HCT116 (cell line): ENCODE data around the gene CMPK1. TPM values are rescaled to one million over a fixed set of nuclear protein-coding genes. Genes with fewer than 3 reads are reported as not detected.

ENCODE experiments used
- ATAC-seq: fragments of 200-7000 bp; cut with Tn5 transposase; 2 replicates; pipeline ENCODE4 v1.9.1; 2020; ENCODE audit warnings: mild to moderate bottlenecking, moderate library complexity
- BruUV-seq: library from RNA; stranded (reverse); fragments of 400-500 nt; replicated peaks from 2 replicates; lab custom pipeline; 2021; lab: Mats Ljungman, UMichigan
- CTCF ChIA-PET: fragments of 300-600 bp; sonication (Branson Sonifier 250); formaldehyde crosslinking; loops from one replicate; lab custom pipeline; 2021; ENCODE audit warnings: antibody characterized with exemption; lab: Charles Lee
- POLR2A ChIA-PET: fragments of 300-600, 350-600 bp; sonication (Branson Sonifier 250); formaldehyde crosslinking; loops from one replicate; lab custom pipeline; 2021; ENCODE audit warnings: antibody characterized with exemption; lab: Charles Lee
- RAD21 ChIA-PET, 2 experiments: fragments of 300-600 bp; sonication (Branson Sonifier 250); formaldehyde crosslinking; loops; one replicate each; lab custom pipeline; 2023; ENCODE audit warnings: low total read pairs in 2 of 2; ENCODE audit not compliant: uncharacterized antibody in 2 of 2, unreplicated experiment in 2 of 2, low non-redundant PET in 1 of 2; lab: Charles Lee
- DNase-seq: peaks from one replicate; pipeline ENCODE4 v3.0.0-alpha.2; 2010; ENCODE audit warnings: low read depth, low spot score
- H2AFZ ChIP-seq: fragments of 200-600 bp; shearing (Covaris generic), sonication (generic); 2 replicates; pipeline ENCODE4 v1.6.1; 2017; ENCODE audit warnings: low read depth, mixed run types, mixed read lengths, antibody characterized with exemption, low read length; ENCODE audit not compliant: poor library complexity, severe bottlenecking
- H3K27ac ChIP-seq: 2 replicates; pipeline ENCODE4 v1.5.1; 2012; ENCODE audit warnings: low read depth, low read length
- H3K27me3 ChIP-seq: fragments of 200-600 bp; sonication (generic); 2 replicates; pipeline ENCODE4 v1.6.1; 2016; ENCODE audit warnings: mixed run types, low read length, mixed read lengths; ENCODE audit not compliant: insufficient read depth
- H3K36me3 ChIP-seq, 2 experiments: fragments of 200-500 bp in 1 of 2; fragments of 200-600 bp in 1 of 2; sonication (Bioruptor generic) in 1 of 2; sonication (generic) in 1 of 2; 2 replicates each; pipeline versions ENCODE4 v1.5.1 to v1.6.1; 2014 to 2016; ENCODE audit warnings: low read length in 2 of 2, inconsistent platforms in 1 of 2, mixed read lengths in 1 of 2, mixed run types in 1 of 2; ENCODE audit not compliant: insufficient read depth in 2 of 2, control insufficient read depth in 1 of 2
- H3K4me1 ChIP-seq, 2 experiments: fragments of 200-600 bp in 1 of 2; sonication (generic) in 1 of 2; 2 replicates each; pipeline versions ENCODE4 v1.5.1 to v1.6.1; 2012 to 2017; ENCODE audit warnings: low read length in 2 of 2, inconsistent platforms in 1 of 2, mild to moderate bottlenecking in 1 of 2, mixed read lengths in 1 of 2, mixed run types in 1 of 2, moderate library complexity in 1 of 2; ENCODE audit not compliant: insufficient read depth in 2 of 2, control insufficient read depth in 1 of 2
- H3K4me2 ChIP-seq: fragments of 200-600 bp; sonication (generic); 2 replicates; pipeline ENCODE4 v1.6.1; 2017; ENCODE audit warnings: mixed run types, low read length, mixed read lengths
- H3K4me3 ChIP-seq, 2 experiments: fragments of 200-600 bp in 1 of 2; sonication (generic) in 1 of 2; replicated peaks in 1 of 2; 2 replicates each; pipeline ENCODE4 v1.5.1; 2011 to 2016; ENCODE audit warnings: low read length in 2 of 2, control low read depth in 1 of 2, low read depth in 1 of 2, mild to moderate bottlenecking in 1 of 2, mixed read lengths in 1 of 2, mixed run types in 1 of 2
- H3K79me2 ChIP-seq: fragments of 200-600 bp; sonication (generic); 2 replicates; pipeline ENCODE4 v1.6.1; 2017; ENCODE audit warnings: mild to moderate bottlenecking, mixed run types, low read length, moderate library complexity, mixed read lengths; ENCODE audit not compliant: insufficient read depth
- H3K9ac ChIP-seq: fragments of 200-600 bp; sonication (generic); 2 replicates; pipeline ENCODE4 v1.6.1; 2016; ENCODE audit warnings: low read length, mixed read lengths
- H3K9me2 ChIP-seq: fragments of 200-600 bp; sonication (generic), shearing (Covaris generic); 2 replicates; pipeline ENCODE4 v1.6.1; 2017; ENCODE audit warnings: mixed run types, mild to moderate bottlenecking, moderate library complexity; ENCODE audit not compliant: insufficient read depth
- H3K9me3 ChIP-seq, 2 experiments: fragments of 200-500 bp in 1 of 2; fragments of 200-600 bp in 1 of 2; sonication (Bioruptor generic) in 1 of 2; sonication (generic) in 1 of 2; 2 replicates each; pipeline ENCODE4 v1.6.1; 2014 to 2017; ENCODE audit warnings: low read length in 2 of 2, mixed read lengths in 2 of 2, inconsistent platforms in 1 of 2, low read depth in 1 of 2, mild to moderate bottlenecking in 1 of 2, mixed run types in 1 of 2, moderate library complexity in 1 of 2; ENCODE audit not compliant: control insufficient read depth in 1 of 2, insufficient read depth in 1 of 2
- H4K20me1 ChIP-seq: fragments of 200-600 bp; sonication (generic), shearing (Covaris generic); 2 replicates; pipeline ENCODE4 v1.6.1; 2017; ENCODE audit warnings: mixed run types, mild to moderate bottlenecking, moderate library complexity; ENCODE audit not compliant: insufficient read depth
- ATF3 ChIP-seq: IDR thresholded peaks from 2 replicates; pipeline ENCODE4 v1.6.1; 2012
- CEBPB ChIP-seq: IDR thresholded peaks from 2 replicates; pipeline ENCODE4 v1.6.1; 2012; ENCODE audit warnings: low read depth
- CTCF ChIP-seq, 3 experiments: fragments of 200-600 bp in 1 of 3; sonication (generic) in 1 of 3; IDR thresholded peaks in 2 of 3; conservative IDR thresholded peaks in 1 of 3; 2 replicates each; pipeline ENCODE4 v1.5.1; 2012 to 2017; ENCODE audit warnings: low read depth in 2 of 3, low read length in 2 of 3, antibody characterized with exemption in 1 of 3, borderline replicate concordance in 1 of 3, control low read depth in 1 of 3, mild to moderate bottlenecking in 1 of 3, mixed read lengths in 1 of 3, mixed run types in 1 of 3, moderate library complexity in 1 of 3; ENCODE audit not compliant: insufficient read depth in 1 of 3
- EGR1 ChIP-seq: IDR thresholded peaks from 2 replicates; pipeline ENCODE4 v1.6.1; 2012; ENCODE audit warnings: low read depth
- MAX ChIP-seq: IDR thresholded peaks from 2 replicates; pipeline ENCODE4 v1.6.1; 2012
- REST ChIP-seq: IDR thresholded peaks from 2 replicates; pipeline ENCODE4 v1.6.1; 2012; ENCODE audit warnings: low read depth
- ZBTB33 ChIP-seq: IDR thresholded peaks from 2 replicates; pipeline ENCODE4 v1.6.1; 2011; ENCODE audit warnings: mild to moderate bottlenecking, low read length, moderate library complexity; ENCODE audit not compliant: insufficient replicate concordance; ENCODE audit errors: extremely low read depth
- intact Hi-C: fragments of 100-400 bp; cut with micrococcal nuclease; formaldehyde crosslinking; loops from 2 replicates; pipeline ENCODE4 v1.10.0; 2022
- total RNA-seq: library from RNA; stranded (reverse); gene quantifications from one replicate; pipeline ENCODE4 v1.2.1, GENCODE V29; 2021; ENCODE audit not compliant: unreplicated experiment

CMPK1 gene
- total RNA-seq, 1 experiment from 2014 or later = 78.4 TPM

- no peak for TF ChIP-seq REST
- no peak for TF ChIP-seq MAX
- TF ChIP-seq CEBPB = no peak
- TF ChIP-seq CTCF (IDR thresholded peaks at IDR 0.05 in 2 of 3, conservative IDR thresholded peaks at IDR 0.05 in 1 of 3; ENCODE audit: borderline replicate concordance in 1 of 3, insufficient read depth in 1 of 3, low read depth in 2 of 3, low read length in 2 of 3) = no peak
These were observed 14.1 kb downstream of the CMPK1 start (continued) for GRCh38 chr1:47347735-47348134.

GRCh38 chr1:47348246-47348645 is 14.7 kb downstream of the CMPK1 start:
- Histone ChIP-seq H2AFZ (no peak overlapping the region), H3K4me2 (no peak overlapping the region), H3K4me3 (no peak overlapping the region), H3K36me3 (no peaks in the 10 kb centered on the region), H3K9me3 (no peaks in the 10 kb centered on the region), H3K4me1 (peaks cover 0 to 5% of the 10 kb centered on the region in 2 experiments; a peak in 1 of 4 replicates), H4K20me1 (no peaks in the 10 kb centered on the region), H3K9ac (no peak overlapping the region), H3K27ac (no peak overlapping the region), H3K79me2 (peaks cover 48% of the 10 kb centered on the region), H3K9me2 (no peaks in the 10 kb centered on the region), H3K27me3 (no peaks in the 10 kb centered on the region)
- ChIA-PET POLR2A (no interaction called here), RAD21 (no interaction called here), CTCF (interaction anchor here (1.9 kb wide), 1 partner anchor 89 kb away, joined by 4 read pairs; the partner anchor contains the start of gene FOXD2)
- BruUV-seq = no TSS peak
- ATAC-seq (no peak), DNase-seq (no peak)
- intact Hi-C loops = no loop called here
- TF ChIP-seq ZBTB33 (no peak), REST (no peak), CTCF (IDR thresholded peaks at IDR 0.05 in 2 of 3, conservative IDR thresholded peaks at IDR 0.05 in 1 of 3; ENCODE audit: borderline replicate concordance in 1 of 3, insufficient read depth in 1 of 3, low read depth in 2 of 3, low read length in 2 of 3) (no peak), EGR1 (no peak), ATF3 (no peak)
